Activated gamma-delta T cell (primary cell): ENCODE results near the gene PPP1R9B.

Source experiments
- DNase-seq: peaks from one replicate; lab custom pipeline; 2025; lab: John Stamatoyannopoulos, UW

The PPP1R9B gene

GRCh38 chr17:50090971-50091917 lies 59.2 kb downstream of the PPP1R9B start:
- no peak for DNase-seq

- no peak for DNase-seq
These were observed 60.4 kb downstream of the PPP1R9B start for GRCh38 chr17:50090071-50090470.

- no peak for DNase-seq
These were observed 61.3 kb downstream of the PPP1R9B start for GRCh38 chr17:50088952-50089825.

GRCh38 chr17:50087912-50088405 lies 62.5 kb downstream of the PPP1R9B start:
- no peak for DNase-seq

GRCh38 chr17:50087246-50087911 lies 63.1 kb downstream of the PPP1R9B start:
- DNase-seq = no peak
